Neutrophil (primary cell): ENCODE measurements around the gene CCSER2.

Experiments
- H3K27ac ChIP-seq: fragments of 200-600 bp; sonication (generic); 2 replicates; pipeline ENCODE4 v1.5.1; 2016; ENCODE audit warnings: mild to moderate bottlenecking, moderate library complexity
- H3K27me3 ChIP-seq: fragments of 200-600 bp; sonication (generic); 2 replicates; pipeline ENCODE4 v1.6.0; 2016; ENCODE audit warnings: mild to moderate bottlenecking
- H3K36me3 ChIP-seq: fragments of 200-600 bp; sonication (generic); 2 replicates; pipeline ENCODE4 v1.5.1; 2017
- H3K4me1 ChIP-seq, 2 experiments: fragments of 200-600 bp in 1 of 2; sonication (generic) in 1 of 2; 1 replicate in 1 of 2; 2 replicates in 1 of 2; pipeline versions ENCODE4 v1.5.1 to v1.6.1; 2013 to 2016; ENCODE audit warnings: low read depth in 1 of 2, low read length in 1 of 2, mild to moderate bottlenecking in 1 of 2, moderate library complexity in 1 of 2; ENCODE audit not compliant: control insufficient read depth in 1 of 2, insufficient read depth in 1 of 2
- H3K4me3 ChIP-seq, 2 experiments: fragments of 200-600 bp in 1 of 2; sonication (generic) in 1 of 2; 1 replicate in 1 of 2; 2 replicates in 1 of 2; pipeline ENCODE4 v1.5.1; 2013 to 2016; ENCODE audit warnings: low read depth in 1 of 2, low read length in 1 of 2, mild to moderate bottlenecking in 1 of 2, moderate library complexity in 1 of 2
- H3K9me3 ChIP-seq: fragments of 200-600 bp; sonication (generic); 2 replicates; pipeline ENCODE4 v1.5.1; 2016
- TF ChIP-seq, protein P1 (sequence below): fragments of 200-600 bp; sonication (generic); IDR thresholded peaks from 2 replicates; pipeline ENCODE4 v1.5.1; 2016; ENCODE audit warnings: antibody characterized with exemption

The CCSER2 gene

DNA sequence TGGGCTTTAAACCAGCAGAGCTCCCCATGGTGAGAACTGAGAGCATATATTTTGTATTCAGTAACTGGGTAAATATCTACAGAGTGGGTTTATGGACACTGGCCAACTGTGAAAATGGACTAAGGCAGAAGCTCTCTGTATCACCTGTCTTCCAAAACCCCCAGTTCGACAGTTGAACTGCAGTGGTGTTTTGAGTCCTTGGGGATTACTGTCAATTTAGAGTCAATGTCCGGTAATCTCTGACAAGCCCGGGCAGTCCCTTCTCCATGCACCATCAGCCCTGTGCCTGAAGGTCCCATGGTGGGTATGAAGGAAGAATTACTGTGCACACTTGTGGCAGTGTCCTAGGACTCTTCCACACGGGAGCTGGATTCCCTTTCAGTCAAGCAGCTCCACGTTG is 235.0 kb downstream of the CCSER2 start:
- H3K27me3 ChIP-seq = peaks cover 15% of the 10 kb centered on the region
- no peak overlapping the region for H3K4me3 ChIP-seq
- H3K4me1 ChIP-seq = no peaks in the 10 kb centered on the region
- TF ChIP-seq, protein P1, sequence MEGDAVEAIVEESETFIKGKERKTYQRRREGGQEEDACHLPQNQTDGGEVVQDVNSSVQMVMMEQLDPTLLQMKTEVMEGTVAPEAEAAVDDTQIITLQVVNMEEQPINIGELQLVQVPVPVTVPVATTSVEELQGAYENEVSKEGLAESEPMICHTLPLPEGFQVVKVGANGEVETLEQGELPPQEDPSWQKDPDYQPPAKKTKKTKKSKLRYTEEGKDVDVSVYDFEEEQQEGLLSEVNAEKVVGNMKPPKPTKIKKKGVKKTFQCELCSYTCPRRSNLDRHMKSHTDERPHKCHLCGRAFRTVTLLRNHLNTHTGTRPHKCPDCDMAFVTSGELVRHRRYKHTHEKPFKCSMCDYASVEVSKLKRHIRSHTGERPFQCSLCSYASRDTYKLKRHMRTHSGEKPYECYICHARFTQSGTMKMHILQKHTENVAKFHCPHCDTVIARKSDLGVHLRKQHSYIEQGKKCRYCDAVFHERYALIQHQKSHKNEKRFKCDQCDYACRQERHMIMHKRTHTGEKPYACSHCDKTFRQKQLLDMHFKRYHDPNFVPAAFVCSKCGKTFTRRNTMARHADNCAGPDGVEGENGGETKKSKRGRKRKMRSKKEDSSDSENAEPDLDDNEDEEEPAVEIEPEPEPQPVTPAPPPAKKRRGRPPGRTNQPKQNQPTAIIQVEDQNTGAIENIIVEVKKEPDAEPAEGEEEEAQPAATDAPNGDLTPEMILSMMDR = no peak
- H3K9me3 ChIP-seq = no peaks in the 10 kb centered on the region
- H3K27ac ChIP-seq = no peak overlapping the region
- H3K36me3 ChIP-seq = no peaks in the 10 kb centered on the region

DNA sequence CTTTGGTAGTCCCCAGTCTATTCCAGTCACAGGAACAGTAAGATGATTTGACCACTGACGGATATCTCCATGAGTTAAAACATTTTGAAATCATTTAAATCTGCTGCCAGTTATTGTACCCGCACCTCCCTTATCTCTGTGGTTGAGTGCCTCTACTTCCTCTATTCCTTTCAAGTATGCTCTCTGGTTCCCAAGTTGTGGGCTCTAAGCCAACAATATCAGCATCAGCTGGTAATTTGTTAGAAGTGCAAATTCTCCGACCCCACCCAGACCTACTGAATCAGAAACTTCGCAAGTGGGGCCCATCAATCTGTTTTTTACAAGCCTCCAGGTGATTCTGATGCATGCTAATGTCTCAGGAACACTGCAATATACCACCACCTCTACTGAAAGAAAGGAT is 235.5 kb downstream of the CCSER2 start:
- Histone ChIP-seq H3K27me3 (peaks cover 10% of the 10 kb centered on the region), H3K27ac (no peak overlapping the region), H3K36me3 (no peaks in the 10 kb centered on the region), H3K4me3 (no peak overlapping the region), H3K4me1 (no peaks in the 10 kb centered on the region), H3K9me3 (no peaks in the 10 kb centered on the region)
- TF ChIP-seq, protein P1 = no peak

DNA sequence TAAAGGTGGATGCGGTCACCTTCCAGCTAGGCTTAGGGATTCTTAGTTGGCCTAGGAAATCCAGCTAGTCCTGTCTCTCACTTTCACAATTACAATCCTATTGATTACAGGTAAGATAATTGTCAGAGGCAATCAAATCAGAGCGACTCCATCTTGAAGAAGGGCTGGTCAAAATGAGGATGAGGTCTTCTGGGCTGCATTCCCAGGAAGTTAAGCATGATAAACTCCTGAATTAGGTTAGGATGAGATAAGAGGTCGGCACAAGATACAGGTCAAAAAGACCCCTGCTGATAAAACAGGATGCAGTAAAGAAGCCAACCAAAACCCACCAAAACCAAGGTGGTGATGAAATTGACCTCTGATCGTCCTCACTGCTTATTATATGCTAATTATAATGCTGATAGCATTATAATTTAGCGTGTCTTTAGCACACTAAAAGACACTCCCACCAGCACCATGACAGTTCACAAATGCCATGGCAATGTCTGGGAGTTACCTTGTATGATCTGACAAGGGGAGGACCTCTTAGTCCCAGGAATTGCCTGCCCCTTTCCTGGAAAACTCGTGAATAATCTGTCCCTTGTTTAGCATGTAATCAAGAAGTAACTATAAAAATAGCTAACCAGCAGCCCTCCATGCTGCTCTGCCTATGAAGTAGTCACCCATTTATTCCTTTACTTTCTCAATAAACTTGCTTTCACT is 237.6 kb downstream of the CCSER2 start:
- no peak overlapping the region for H3K4me3 ChIP-seq
- TF ChIP-seq, protein P1 = no peak
- no peaks in the 10 kb centered on the region for H3K9me3 ChIP-seq
- H3K27ac ChIP-seq = no peak overlapping the region
- H3K36me3 ChIP-seq = no peaks in the 10 kb centered on the region
- H3K27me3 ChIP-seq = peaks cover 9% of the 10 kb centered on the region
- no peaks in the 10 kb centered on the region for H3K4me1 ChIP-seq

DNA sequence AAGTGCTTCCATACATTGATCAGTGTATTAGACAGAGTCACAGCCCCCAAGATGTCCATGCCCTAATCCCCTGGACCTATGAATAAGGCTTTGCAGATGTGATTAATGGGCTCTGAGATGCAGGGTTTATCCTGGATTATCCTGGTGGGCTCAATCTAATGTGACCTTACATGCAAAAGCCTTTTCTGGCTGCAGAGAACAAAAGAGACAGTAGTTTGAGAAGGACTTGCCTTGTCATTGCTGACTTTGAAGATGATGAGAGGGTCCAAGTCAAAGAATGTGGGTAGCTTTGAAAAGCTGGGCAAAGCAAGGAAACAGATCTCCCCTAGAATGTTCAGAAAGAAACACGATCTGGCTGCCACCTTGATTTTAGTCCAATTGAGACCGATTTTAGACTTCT is 238.7 kb downstream of the CCSER2 start:
- no peak overlapping the region for H3K27ac ChIP-seq

More for the DNA sequence above, 238.7 kb downstream of the CCSER2 start:
- Histone ChIP-seq H3K4me1 (no peaks in the 10 kb centered on the region), H3K9me3 (no peaks in the 10 kb centered on the region), H3K36me3 (no peaks in the 10 kb centered on the region), H3K27me3 (peaks cover 9% of the 10 kb centered on the region), H3K4me3 (no peak overlapping the region)
- TF ChIP-seq, protein P1 = no peak
